Lung microvascular endothelial cell (primary cell): ENCODE measurements around the gene SH3PXD2B. TPM values are rescaled to one million over a fixed set of nuclear protein-coding genes. Genes with fewer than 3 reads are reported as not detected.
"Not testable (repeated sequence)": the region's sequence is repeated elsewhere in the genome, so short reads cannot be mapped to it uniquely, and the experiment has no call there.

ENCODE experiments used
- DNase-seq, 2 donors: peaks; one replicate each; pipeline versions ENCODE4 v3.0.0 to v3.0.0-alpha.2; 2010; ENCODE audit warnings: low read depth in 2 of 2
- total RNA-seq: library from RNA; depleted of rRNA; stranded (reverse); fragments of >200 nt; gene quantifications from 2 replicates; pipeline ENCODE4 v1.2.1, GENCODE V29; 2014

Gene SH3PXD2B
- total RNA-seq, 1 donor from 2014 or later: 13.5 TPM

DNA sequence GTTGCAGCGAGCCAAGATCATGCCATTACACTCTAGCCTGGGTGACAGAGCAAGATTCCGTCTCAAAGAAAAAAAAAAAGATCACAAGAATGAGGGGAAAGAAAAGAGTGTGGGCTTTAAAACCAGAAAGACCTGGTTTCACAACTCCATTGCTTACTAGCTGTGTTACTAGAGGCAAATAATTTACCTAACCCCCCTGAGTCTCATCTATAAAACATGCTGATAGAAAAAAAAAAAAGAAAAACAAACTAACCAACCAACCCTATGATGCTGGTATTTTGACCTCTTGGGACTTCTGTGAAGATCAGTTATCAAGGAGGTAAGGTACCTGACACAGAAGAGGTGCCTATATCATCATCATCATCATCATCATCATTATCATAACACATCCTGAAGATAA is 110.6 kb downstream of the SH3PXD2B start:
- DNase-seq: no peak

DNA sequence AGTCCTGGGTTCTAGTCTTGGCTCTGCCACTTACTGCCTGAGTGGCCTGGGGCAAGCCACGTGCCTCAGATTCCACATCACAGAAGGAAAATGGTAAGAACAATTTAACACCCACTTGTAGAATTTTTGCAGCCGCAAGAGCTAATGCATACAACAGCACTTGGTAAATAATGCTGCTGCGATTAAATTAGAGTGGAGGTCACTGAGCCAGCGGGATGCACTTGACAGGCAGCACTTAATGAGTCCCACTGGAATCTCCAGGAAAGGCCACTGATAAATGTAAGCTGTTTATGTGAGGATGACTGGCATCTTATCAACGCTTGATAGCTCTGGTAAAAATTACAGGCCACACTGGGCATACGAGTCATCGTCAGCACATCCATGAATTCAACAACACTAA is 111.4 kb downstream of the SH3PXD2B start:
- DNase-seq: no peak

DNA sequence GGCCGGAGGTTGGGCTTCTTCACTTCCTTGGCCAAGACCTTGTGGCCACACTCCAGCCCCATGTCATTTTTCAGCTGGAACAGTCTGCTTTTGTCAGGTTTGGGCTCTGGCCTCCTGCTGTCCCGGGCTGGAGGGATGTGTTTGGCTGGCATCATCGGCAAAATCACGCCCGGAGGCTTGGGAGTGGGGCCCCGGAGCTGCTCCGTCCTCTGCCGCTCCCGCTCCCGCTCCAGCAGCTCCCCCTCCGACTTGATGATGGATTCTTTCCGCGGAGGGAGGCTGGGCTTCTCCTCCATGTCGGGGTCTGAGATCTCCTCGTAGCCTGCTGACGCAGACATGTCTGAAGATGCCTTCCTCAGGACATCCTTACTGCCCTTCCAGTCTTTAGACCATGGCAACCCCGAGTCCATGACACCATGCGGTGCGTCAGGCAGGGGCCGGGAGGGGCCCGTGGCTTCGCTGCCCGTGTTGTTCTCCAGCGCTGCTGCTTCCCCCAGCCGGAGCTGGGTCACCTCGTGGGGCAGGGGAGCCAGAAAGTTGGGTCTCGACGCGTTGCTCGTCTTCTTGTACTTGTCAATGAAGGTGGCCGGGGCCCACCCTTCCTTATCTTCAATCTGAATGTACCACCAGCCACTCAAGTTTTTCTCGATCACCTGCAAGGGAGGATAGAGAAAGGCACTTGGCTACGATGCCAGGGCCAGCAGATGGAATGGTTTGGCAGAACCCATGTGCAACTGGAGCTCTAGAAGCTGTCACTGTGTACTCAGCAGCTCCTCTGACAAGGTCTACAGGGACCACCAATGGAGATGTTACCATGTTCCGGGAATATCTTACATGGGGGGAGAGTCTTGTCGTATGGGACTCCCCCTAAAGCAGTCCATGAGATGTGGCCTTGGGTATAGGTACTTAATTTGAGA is 114.8 kb downstream of the SH3PXD2B start:
- DNase-seq: no peak

DNA sequence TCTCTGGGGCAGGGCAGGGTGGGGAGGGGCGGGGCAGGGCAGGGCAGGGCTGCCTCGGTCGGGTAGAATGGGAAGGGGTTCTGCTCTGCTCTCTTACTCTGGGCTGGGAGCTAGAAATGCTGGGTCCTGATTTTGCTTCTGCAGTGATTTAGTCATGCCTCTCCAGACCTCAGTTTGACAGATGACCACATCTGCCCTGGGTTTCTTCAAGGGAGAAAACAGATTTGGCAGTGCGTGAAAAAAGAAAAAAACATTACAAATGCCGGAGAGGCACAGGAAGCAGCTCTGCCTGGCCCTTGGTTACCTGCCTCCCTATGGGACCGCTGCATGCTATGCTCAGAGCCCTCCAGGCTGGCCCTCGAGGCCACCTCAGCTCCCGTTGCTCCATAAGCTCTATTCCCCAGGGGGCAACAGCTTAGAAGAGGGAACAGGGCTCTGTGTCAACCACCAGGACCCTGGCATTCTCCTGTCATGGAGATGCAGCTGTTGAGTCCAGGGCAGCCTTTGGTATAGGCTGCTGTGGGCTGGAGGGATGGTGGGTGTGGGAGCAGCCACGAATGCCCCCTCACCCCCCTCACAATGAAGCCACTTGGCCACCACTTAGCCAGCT is 117.5 kb downstream of the SH3PXD2B start:
- no peak for DNase-seq

DNA sequence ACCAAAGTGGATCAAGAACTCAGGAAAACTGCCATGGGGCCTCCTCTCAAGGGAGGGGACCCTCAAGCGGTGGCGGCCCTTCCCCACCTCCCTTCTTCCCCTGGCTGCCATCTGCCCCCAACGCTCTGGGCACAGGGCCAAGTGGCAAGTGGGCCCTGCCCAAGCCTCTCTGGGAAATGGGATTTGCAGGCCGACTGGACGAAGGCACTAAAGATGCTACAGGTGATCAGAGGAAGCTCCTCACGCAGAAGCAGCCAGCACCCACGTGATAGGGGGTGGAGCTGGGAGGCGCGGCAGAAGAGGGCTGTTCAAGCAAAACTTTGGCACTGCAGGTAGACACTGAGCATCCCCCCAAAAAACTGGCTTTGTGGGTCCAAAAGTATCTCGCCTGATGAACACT is 118.1 kb downstream of the SH3PXD2B start:
- no peak for DNase-seq

DNA sequence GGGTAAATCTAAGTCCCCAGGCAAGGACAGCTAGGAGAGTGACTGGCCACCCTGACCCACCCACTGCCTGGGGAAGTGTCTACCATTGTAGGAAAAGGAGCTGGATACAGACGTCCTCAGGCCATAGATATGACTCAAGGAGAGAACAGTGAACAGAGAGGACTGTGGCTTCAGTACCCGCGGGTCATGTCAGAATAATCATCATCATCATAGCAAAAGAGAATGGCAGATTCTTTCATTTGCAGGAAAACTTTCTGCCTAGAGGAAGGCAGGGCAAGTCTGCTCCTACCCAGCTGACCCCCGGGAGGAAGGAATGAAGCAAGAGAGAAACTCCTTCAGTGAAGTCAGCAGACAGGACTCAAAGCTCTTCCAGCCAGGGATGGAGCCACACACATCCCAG is 118.6 kb downstream of the SH3PXD2B start:
- DNase-seq: no peak

DNA sequence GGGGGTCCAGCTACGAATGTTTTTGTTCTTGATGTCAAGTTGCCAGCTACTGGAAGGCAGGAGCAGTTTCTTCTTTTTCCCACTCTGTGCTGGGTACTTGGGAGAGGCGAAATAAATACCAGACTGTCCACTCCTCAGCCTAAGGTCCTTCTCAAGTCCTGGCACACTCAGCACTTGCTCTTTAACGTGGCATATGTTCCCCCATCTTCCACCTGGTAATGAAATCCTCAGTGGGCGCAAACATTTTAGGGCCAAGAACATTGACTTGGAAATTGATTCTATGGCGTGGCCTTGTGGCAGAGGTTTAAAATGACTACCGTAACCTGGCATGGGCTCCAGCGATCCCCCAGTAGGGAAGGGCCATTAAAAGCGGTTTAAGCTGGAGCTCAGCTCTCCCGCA is 119.7 kb downstream of the SH3PXD2B start:
- no peak for DNase-seq

DNA sequence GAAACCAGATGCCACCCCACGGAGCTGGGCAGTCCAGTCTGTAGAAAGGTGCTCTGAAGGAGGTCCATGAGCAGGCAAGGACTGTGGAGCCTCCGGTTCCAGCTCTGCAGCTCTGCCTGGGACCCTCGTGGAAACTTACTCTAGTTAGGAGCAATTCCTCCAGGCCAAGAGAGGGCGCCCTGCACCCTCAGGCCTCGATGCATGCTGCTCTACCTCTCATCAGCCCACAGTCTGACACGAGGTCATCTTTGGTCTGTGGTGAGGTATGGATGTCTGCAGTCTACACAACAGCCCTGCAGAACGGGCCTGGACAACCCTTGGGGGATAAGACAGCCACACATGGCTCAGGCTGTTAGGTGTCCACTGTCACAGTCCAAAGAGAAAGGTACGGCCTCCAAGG is 120.1 kb downstream of the SH3PXD2B start:
- DNase-seq: no peak

DNA sequence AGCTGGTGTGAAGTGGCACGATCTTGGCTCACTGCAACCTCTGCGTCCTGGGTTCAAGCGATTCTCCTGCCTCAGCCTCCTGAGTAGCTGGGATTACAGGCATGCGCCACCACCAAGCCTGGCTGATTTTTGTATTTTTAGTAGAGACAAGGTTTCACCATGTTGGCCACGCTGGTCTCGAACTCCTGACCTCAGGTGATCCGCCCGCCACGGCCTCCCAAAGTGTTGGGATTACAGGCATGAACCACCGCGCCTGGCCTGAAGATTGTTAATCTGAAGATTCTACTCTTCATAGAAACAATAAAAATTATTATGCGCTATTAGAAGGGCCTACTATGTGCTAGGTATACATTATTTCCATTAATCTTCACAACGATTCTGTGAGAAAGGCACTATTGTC is 127.4 kb downstream of the SH3PXD2B start:
- not testable (repeated sequence) for DNase-seq

DNA sequence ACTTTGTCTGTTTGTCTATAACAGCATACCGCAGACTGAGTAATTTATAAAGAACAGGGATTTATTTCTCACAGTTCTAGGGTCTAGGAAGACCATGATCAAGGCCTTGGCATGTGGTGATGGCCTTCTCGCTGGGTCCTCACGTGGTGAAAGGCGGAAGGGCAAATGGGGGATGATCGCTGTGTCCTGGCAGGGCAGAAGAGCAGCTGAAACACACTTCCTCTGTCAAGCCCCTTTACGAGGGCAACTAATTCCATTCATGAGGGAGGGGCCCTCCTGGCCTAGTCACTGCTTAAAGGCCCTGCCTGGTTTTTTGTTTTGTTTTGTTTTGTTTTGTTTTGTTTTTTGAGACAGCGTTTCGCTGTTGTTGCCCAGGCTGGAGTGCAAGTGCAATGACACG is 128.9 kb downstream of the SH3PXD2B start:
- DNase-seq: no peak

DNA sequence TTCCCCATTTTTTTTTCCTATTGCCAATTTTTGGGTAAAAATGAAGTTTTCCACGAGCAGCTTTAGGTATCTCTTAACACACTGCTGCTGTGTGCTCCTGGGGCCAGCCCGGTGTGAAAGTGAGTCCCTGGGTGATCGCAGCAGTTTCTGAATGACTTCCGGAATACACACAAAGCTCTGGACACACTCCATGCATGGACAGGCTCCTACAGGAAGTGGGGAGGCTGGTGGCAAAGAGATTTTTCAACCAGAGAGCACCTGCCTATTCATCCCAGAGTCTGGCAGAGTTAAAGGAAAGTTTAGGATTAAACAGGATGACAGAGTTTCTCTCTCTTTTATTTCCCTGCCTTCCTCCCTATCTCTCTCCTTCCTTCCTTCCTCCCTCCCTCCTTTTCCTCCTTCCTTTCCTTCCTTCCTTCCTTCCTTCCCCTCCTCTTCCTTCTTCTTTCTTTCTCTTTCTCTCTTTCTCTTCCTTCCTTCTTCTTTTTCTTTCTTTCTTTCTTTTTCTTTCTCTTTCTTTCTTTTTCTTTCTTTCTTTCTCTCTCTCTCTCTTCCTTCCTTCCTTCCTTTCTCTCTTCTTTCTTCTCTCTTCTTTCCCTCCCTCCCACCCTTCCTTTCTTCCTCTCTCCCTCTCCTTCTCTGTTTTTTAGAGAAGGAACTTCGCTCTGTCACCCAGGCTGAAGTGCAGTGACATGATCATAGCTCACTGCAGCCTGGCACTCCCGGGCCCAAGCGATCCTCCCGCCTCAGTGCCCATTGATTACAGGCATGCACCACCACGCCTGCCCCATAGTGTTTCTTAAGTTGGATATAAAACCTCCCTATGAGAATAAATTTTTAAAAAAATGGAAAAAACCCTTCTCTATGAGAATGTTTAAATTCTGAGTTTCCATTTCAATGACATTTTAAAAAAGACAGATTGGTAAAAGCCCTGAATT is 132.0 kb downstream of the SH3PXD2B start:
- peak in 1 of 2 donors; percentile 83 for DNase-seq

DNA sequence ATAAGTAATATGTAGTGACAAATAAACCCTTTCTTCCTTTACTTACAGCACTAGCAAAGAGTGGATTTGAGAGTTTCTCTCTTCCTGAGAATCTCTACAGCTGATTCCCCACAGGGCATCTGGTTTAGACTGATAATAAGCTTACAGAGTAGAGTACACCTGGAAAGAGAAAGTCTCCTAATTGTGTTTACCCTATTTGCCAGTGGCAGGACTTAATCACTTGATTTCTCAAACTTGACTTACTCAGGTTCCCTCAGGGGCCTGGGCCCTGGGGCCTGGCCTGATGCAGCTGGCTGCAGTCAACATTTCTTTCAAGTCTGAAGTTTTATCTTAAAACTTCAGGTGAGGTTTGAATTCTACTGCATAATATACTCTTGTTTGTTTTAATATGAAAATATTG is 132.7 kb downstream of the SH3PXD2B start:
- no peak for DNase-seq

DNA sequence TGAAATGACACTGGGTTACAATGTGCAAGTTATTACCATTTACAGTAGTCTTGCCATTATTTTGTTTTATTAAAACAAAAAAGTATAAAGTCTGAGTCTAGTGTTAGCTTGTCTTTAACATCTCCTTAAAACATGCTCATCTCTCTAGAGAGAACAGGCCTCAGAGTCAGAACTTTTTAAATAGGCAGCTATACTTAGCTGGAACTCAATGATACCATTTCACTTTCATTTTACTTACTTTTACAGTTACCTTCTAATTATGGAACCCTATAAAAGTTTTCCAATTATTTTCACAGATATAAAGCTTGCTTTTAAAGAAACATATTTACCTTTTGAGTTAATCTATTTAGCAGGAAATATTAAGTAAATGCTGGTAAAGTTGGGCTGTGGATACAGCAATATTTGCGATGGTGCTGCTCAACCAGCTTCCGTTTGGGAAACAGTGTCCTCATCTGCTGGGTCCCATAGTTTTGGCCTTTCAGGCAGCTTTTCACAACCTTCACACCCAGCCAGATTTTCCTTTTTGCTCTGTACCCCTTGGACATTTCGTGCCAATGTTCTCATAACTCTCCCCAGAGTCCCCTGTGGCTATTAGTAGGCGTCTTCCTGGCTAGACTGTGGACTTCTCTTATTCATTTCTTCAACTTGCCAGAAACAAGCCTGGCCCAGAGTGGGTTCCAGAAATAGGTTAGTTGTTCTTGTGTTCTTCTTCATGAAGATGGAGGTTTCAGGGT is 134.4 kb downstream of the SH3PXD2B start:
- no peak for DNase-seq

DNA sequence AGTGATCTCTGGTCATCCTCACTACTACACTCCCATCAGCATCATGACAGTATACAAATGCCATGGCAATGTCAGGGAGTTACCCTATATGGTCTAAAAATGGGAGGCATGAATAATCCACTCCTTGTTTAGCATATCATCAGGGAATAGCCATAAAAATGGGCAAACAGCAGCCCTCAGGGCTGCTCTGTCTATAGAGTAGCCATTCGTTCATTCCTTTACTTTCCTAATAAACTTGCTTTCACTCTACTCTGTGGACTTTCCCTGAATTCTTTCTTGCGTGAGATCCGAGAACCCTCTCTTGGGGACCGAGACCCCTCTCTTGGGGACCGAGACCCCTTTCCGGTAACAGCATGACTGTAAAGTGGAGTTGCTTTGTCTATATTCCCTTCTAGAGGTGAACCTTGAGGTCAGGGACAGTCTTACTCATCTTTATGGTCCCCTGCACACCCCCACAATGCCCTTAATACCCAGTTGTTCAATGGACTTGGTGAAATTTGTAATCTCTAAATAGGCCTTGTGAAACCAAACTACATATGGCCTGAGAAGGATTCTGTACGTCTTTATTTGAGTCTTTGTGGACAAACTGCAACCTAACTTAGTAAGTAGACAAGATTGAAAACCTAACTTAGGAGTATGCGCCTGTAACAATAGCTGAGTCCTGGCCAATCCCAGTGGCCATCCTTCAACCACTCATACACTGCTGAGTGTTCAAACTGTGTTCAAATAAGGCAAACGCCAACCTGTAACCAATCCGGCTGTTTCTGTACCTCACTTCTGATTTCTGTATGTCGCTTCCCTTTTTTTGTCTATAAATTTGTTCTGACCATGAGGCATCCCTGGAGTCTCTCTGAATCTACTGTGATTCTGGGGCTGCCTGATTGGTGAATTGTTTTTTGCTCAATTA is 138.5 kb downstream of the SH3PXD2B start:
- DNase-seq: no peak

DNA sequence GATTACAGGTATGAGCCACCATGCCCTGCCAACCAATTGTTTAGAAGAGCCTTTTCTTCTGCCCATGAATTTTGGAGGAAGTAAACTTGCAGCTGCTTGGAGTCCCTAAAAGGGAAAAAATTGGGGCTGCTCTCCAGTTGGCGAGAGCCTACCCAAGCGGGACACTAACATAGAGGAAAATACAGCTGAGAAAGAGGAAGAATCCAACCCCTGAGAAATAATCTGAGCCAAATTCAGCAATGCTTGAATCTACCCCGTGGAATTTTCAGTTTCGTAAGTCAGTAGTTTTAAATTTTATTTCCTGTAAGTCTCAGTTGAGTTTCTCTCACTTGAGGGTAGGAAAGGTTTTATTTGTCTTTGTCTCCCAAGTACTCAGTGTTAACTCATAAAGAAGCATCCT is 140.4 kb downstream of the SH3PXD2B start:
- DNase-seq: no peak

DNA sequence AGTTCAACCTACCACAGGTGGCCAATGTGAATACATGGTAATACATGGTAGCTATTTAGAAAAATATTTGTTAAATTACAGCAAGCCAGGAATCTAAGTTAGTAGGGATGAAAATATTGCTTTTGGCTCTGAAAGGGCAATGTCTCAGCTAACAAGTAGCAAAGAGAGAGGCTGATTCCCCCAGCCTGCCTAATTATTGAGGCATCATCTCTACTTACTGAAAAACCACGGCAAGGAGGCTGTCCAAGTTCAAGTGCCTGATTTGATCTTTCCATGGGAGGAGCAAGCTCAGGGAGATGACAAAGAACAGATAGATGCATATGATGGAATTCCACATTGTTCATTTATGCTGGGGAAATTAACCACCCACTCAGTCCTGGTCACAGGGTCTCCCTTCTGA is 142.0 kb downstream of the SH3PXD2B start:
- DNase-seq: no peak

DNA sequence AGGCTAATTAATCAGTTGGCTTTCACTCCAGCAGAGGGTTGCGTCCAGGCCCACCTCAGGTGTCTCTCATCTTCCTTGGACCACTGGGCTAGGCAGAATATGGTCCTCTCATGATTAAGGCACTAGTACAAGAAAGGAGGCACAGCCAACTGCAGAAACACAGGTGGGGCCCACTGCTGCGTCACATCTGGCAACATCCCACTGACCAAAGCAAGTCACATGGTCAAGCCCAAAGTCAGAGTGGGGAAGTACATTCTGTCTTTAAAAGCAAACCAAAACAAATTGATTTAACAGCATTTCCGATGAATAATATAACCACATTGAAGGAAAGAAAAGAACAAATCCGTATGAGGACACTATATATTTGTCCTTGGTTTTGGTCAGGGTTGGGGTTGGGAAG is 142.7 kb downstream of the SH3PXD2B start:
- DNase-seq: no peak

DNA sequence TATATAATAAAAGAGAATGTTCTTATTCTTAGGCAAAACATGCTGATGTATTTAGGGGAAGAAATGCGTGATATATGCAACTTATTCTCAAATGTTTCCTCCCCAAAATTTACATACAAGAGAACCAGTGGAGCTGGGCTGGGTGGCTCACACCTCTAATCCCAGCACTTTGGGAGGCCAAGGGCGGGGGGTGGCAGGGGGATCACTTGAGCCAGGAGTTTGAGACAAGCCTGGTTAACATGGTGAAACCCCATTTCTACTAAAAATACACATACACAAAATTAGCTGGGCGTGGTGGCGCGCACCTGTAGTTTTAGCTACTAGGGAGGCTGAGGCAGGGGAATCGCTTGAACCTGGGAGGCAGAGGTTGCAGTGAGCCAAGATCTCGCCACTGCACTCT is 143.3 kb downstream of the SH3PXD2B start:
- no peak for DNase-seq

DNA sequence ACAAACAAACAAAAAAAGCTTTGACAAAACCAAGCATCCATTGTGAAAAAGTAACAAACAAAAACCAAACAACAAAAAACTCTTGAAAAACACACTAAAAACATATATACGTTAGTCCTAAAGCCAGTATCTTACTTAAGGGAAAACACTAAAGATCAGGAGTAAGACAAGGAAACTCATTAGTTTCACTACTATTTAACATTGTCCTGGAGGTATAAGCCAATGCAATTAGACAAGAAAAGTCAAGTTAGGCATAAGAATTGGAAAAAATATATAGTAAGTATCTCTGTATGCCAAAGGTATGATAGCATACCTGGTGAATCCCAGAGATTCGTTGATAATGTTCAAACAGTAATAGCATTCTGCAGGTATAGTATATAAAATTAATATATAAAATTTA is 148.9 kb downstream of the SH3PXD2B start:
- no peak for DNase-seq
